ENCODE data around the gene KIAA0408. TPM values are rescaled to one million over a fixed set of nuclear protein-coding genes. Genes with fewer than 3 reads are reported as not detected.

KIAA0408 gene
- total RNA-seq, 1 donor from 2014 or later = 7.8 TPM

- TF ChIP-seq CTCF (conservative IDR thresholded peaks at IDR 0.05) = no peak
- Mint-ChIP-seq H3K9me3 (no peaks in the 10 kb centered on the region), H3K4me1 (ENCODE audit: unreplicated experiment) (no peaks in the 10 kb centered on the region), H3K4me3 (no peak overlapping the region), H3K36me3 (no peaks in the 10 kb centered on the region), H3K27ac (no peak overlapping the region), H3K27me3 (no peaks in the 10 kb centered on the region)
- DNase-seq (ENCODE audit: extremely low spot score, unreplicated experiment) = no peak
Measured at GRCh38 chr6:127482325-127482724, 23.1 kb upstream of the KIAA0408 start.

GRCh38 chr6:127481628-127482027 lies 22.4 kb upstream of the KIAA0408 start:
- TF ChIP-seq CTCF (conservative IDR thresholded peaks at IDR 0.05) = no peak
- no peaks in the 10 kb centered on the region for H3K27me3 Mint-ChIP-seq
- no peaks in the 10 kb centered on the region for H3K9me3 Mint-ChIP-seq
- no peak overlapping the region for H3K27ac Mint-ChIP-seq
- H3K36me3 Mint-ChIP-seq = no peaks in the 10 kb centered on the region
- DNase-seq (ENCODE audit: extremely low spot score, unreplicated experiment) = no peak
- no peaks in the 10 kb centered on the region for H3K4me1 Mint-ChIP-seq (ENCODE audit: unreplicated experiment)
- H3K4me3 Mint-ChIP-seq = no peak overlapping the region

GRCh38 chr6:127481111-127481510 lies 21.9 kb upstream of the KIAA0408 start:
- TF ChIP-seq CTCF (conservative IDR thresholded peaks at IDR 0.05) = no peak
- H3K36me3 Mint-ChIP-seq = peaks cover 4% of the 10 kb centered on the region
- H3K9me3 Mint-ChIP-seq = no peaks in the 10 kb centered on the region
- no peaks in the 10 kb centered on the region for H3K27me3 Mint-ChIP-seq
- no peak overlapping the region for H3K4me3 Mint-ChIP-seq
- DNase-seq (ENCODE audit: extremely low spot score, unreplicated experiment) = no peak
- no peak overlapping the region for H3K27ac Mint-ChIP-seq
- H3K4me1 Mint-ChIP-seq (ENCODE audit: unreplicated experiment) = no peaks in the 10 kb centered on the region

- H3K9me3 Mint-ChIP-seq = no peaks in the 10 kb centered on the region
- H3K4me3 Mint-ChIP-seq = no peak overlapping the region
- no peak for TF ChIP-seq CTCF (conservative IDR thresholded peaks at IDR 0.05)
- no peaks in the 10 kb centered on the region for H3K4me1 Mint-ChIP-seq (ENCODE audit: unreplicated experiment)
- no peaks in the 10 kb centered on the region for H3K27me3 Mint-ChIP-seq
- no peak for DNase-seq (ENCODE audit: extremely low spot score, unreplicated experiment)
- H3K36me3 Mint-ChIP-seq = peaks cover 7% of the 10 kb centered on the region
- H3K27ac Mint-ChIP-seq = no peak overlapping the region
Measured at GRCh38 chr6:127477658-127478057, 18.5 kb upstream of the KIAA0408 start.

- DNase-seq (ENCODE audit: extremely low spot score, unreplicated experiment) = no peak
- no peaks in the 10 kb centered on the region for H3K9me3 Mint-ChIP-seq
- H3K4me1 Mint-ChIP-seq (ENCODE audit: unreplicated experiment) = no peaks in the 10 kb centered on the region
- no peak for TF ChIP-seq CTCF (conservative IDR thresholded peaks at IDR 0.05)
- H3K4me3 Mint-ChIP-seq = no peak overlapping the region
- no peaks in the 10 kb centered on the region for H3K27me3 Mint-ChIP-seq
- peaks cover 7% of the 10 kb centered on the region for H3K36me3 Mint-ChIP-seq
- H3K27ac Mint-ChIP-seq = no peak overlapping the region
Measured at GRCh38 chr6:127475823-127476176, 16.6 kb upstream of the KIAA0408 start.

Measured in type B pancreatic cell (in vitro differentiated cells).